ENCODE data around the gene CASQ2.

The CASQ2 gene

GRCh38 chr1:115665319-115666096, 103.0 kb downstream of the CASQ2 start:
- DNase-seq (ENCODE audit: low read depth), result no peak

GRCh38 chr1:115661157-115661556, 107.4 kb downstream of the CASQ2 start:
- DNase-seq (ENCODE audit: low read depth), result no peak

- DNase-seq (ENCODE audit: low read depth), result no peak
Measured at GRCh38 chr1:115660151-115660550, 108.4 kb downstream of the CASQ2 start.

- no peak for DNase-seq (ENCODE audit: low read depth)
Measured at GRCh38 chr1:115658646-115659045, 109.9 kb downstream of the CASQ2 start.

GRCh38 chr1:115656461-115657077, 111.9 kb downstream of the CASQ2 start:
- DNase-seq (ENCODE audit: low read depth), result no peak

- no peak for DNase-seq (ENCODE audit: low read depth)
Measured at GRCh38 chr1:115655916-115656315, 112.6 kb downstream of the CASQ2 start.

GRCh38 chr1:115655306-115655663, 113.2 kb downstream of the CASQ2 start:
- no peak for DNase-seq (ENCODE audit: low read depth)

- no peak for DNase-seq (ENCODE audit: low read depth)
Measured at GRCh38 chr1:115654663-115655305, 113.7 kb downstream of the CASQ2 start.

- DNase-seq (ENCODE audit: low read depth), result no peak
Measured at GRCh38 chr1:115654125-115654524, 114.4 kb downstream of the CASQ2 start.

GRCh38 chr1:115652236-115652788, 116.2 kb downstream of the CASQ2 start:
- no peak for DNase-seq (ENCODE audit: low read depth)

GRCh38 chr1:115651391-115651790, 117.1 kb downstream of the CASQ2 start:
- DNase-seq (ENCODE audit: low read depth), result no peak

- DNase-seq (ENCODE audit: low read depth), result no peak
Measured at GRCh38 chr1:115650961-115651360, 117.6 kb downstream of the CASQ2 start.

Measured in GM04503 (cell line).